Smooth muscle cell (in vitro differentiated cells): ENCODE data around the gene FAM98A. TPM values are rescaled to one million over a fixed set of nuclear protein-coding genes. Genes with fewer than 3 reads are reported as not detected.

Source experiments
- DNase-seq: peaks from one replicate; lab custom pipeline; 2025; ENCODE audit not compliant: unreplicated experiment; lab: John Stamatoyannopoulos, UW
- H2AFZ ChIP-seq: fragments of 200-600 bp; sonication (generic); 2 replicates; pipeline ENCODE4 v1.6.0; 2016; ENCODE audit warnings: antibody characterized with exemption, low read depth, mild to moderate bottlenecking
- H3F3A ChIP-seq: fragments of 200-600 bp; sonication (generic); 2 replicates; pipeline ENCODE4 v1.6.0; 2017; ENCODE audit warnings: antibody characterized with exemption, low read depth
- H3K27ac ChIP-seq: fragments of 200-600 bp; sonication (generic); 2 replicates; pipeline ENCODE4 v1.5.1; 2016; ENCODE audit warnings: low read depth, mild to moderate bottlenecking
- H3K27me3 ChIP-seq: fragments of 200-600 bp; sonication (generic); 2 replicates; pipeline ENCODE4 v1.6.1; 2016; ENCODE audit warnings: low read depth, mild to moderate bottlenecking
- H3K36me3 ChIP-seq: fragments of 200-600 bp; sonication (generic); 2 replicates; pipeline ENCODE4 v1.5.1; 2016; ENCODE audit warnings: low read depth
- H3K4me1 ChIP-seq: fragments of 200-600 bp; sonication (generic); 2 replicates; pipeline ENCODE4 v1.5.1; 2016; ENCODE audit warnings: low read depth
- H3K4me2 ChIP-seq: fragments of 200-600 bp; sonication (generic); 2 replicates; pipeline ENCODE4 v1.6.0; 2016; ENCODE audit warnings: mild to moderate bottlenecking
- H3K4me3 ChIP-seq: fragments of 200-600 bp; sonication (generic); 2 replicates; pipeline ENCODE4 v1.5.1; 2016; ENCODE audit warnings: mild to moderate bottlenecking
- H3K79me2 ChIP-seq: fragments of 200-600 bp; sonication (generic); 2 replicates; pipeline ENCODE4 v1.6.0; 2016; ENCODE audit warnings: low read depth, mild to moderate bottlenecking
- H3K9ac ChIP-seq: fragments of 200-600 bp; sonication (generic); 2 replicates; pipeline ENCODE4 v1.6.0; 2016; ENCODE audit warnings: low read depth
- H3K9me3 ChIP-seq: fragments of 200-600 bp; sonication (generic); replicated peaks from 2 replicates; pipeline ENCODE4 v1.5.1; 2016; ENCODE audit warnings: low read depth
- H4K20me1 ChIP-seq: fragments of 200-600 bp; sonication (generic); 2 replicates; pipeline ENCODE4 v1.6.0; 2016; ENCODE audit warnings: low read depth
- CTCF ChIP-seq: fragments of 200-600 bp; sonication (generic); IDR thresholded peaks from 2 replicates; pipeline ENCODE4 v1.5.1; 2017; ENCODE audit warnings: borderline replicate concordance, mild to moderate bottlenecking, antibody characterized with exemption; ENCODE audit not compliant: insufficient read depth, poor library complexity, severe bottlenecking
- WGBS: methylation state at CpG from one replicate; pipeline ENCODE4 v1.1.7; 2016; ENCODE audit warnings: low lambda C conversion rate; 5-methylcytosine and 5-hydroxymethylcytosine counted together
- polyA plus RNA-seq: library from polyadenylated mRNA; unstranded; fragments of >200 nt; fragmentation: Nextera tagmentation; extraction: Ambion mirVana; gene quantifications from 2 replicates; pipeline ENCODE4 v1.2.1, GENCODE V29; 2016
- total RNA-seq: library from RNA; depleted of rRNA; stranded (reverse); fragments of >200 nt; gene quantifications from 2 replicates; pipeline ENCODE4 v1.2.3, GENCODE V29; 2014

FAM98A gene
- total and polyA plus RNA-seq, 2 experiments from 2014 or later = 53.5 to 62.4 TPM

- no peaks in the 10 kb centered on the region for H3K79me2 ChIP-seq
- WGBS = 85% methylated on average over 6 of the region's 6 CpGs
- H3F3A ChIP-seq = no peaks in the 10 kb centered on the region
- no peaks in the 10 kb centered on the region for H3K36me3 ChIP-seq
- no peaks in the 10 kb centered on the region for H3K27me3 ChIP-seq
- TF ChIP-seq CTCF = no peak
- no peak overlapping the region for H3K9ac ChIP-seq
- DNase-seq = no peak
- no peak overlapping the region for H3K4me3 ChIP-seq
- H2AFZ ChIP-seq = no peak overlapping the region
- no peak overlapping the region for H3K4me2 ChIP-seq
- H3K4me1 ChIP-seq = no peaks in the 10 kb centered on the region
- H4K20me1 ChIP-seq = no peaks in the 10 kb centered on the region
- H3K27ac ChIP-seq = no peak overlapping the region
- H3K9me3 ChIP-seq = no peaks in the 10 kb centered on the region
Observed at GRCh38 chr2:33628031-33628827, 29.1 kb upstream of the FAM98A start.

- H2AFZ ChIP-seq = no peak overlapping the region
- H3K4me1 ChIP-seq = peaks cover 5% of the 10 kb centered on the region
- DNase-seq = no peak
- H3K27ac ChIP-seq = no peak overlapping the region
- H3K4me2 ChIP-seq = no peak overlapping the region
- no peaks in the 10 kb centered on the region for H4K20me1 ChIP-seq
- no peak overlapping the region for H3K9ac ChIP-seq
- WGBS = 93% methylated on average over 1 of the region's 1 CpG
- no peaks in the 10 kb centered on the region for H3K27me3 ChIP-seq
- no peaks in the 10 kb centered on the region for H3K9me3 ChIP-seq
- no peaks in the 10 kb centered on the region for H3F3A ChIP-seq
- no peaks in the 10 kb centered on the region for H3K79me2 ChIP-seq
- no peak overlapping the region for H3K4me3 ChIP-seq
- no peak for TF ChIP-seq CTCF
- H3K36me3 ChIP-seq = no peaks in the 10 kb centered on the region
Observed at GRCh38 chr2:33619028-33619427, 19.9 kb upstream of the FAM98A start.

- WGBS = 89% methylated on average over 1 of the region's 1 CpG
- Histone ChIP-seq H3F3A (no peaks in the 10 kb centered on the region), H3K4me3 (no peak overlapping the region), H2AFZ (no peak overlapping the region), H3K4me2 (no peak overlapping the region), H3K27ac (no peak overlapping the region), H3K4me1 (peaks cover 5% of the 10 kb centered on the region), H3K9me3 (no peaks in the 10 kb centered on the region), H3K27me3 (no peaks in the 10 kb centered on the region), H3K9ac (no peak overlapping the region), H4K20me1 (no peaks in the 10 kb centered on the region), H3K36me3 (no peaks in the 10 kb centered on the region), H3K79me2 (no peaks in the 10 kb centered on the region)
- no peak for DNase-seq
- no peak for TF ChIP-seq CTCF
Observed at GRCh38 chr2:33617989-33618388, 18.9 kb upstream of the FAM98A start.

GRCh38 chr2:33617401-33617800 lies 18.3 kb upstream of the FAM98A start:
- Histone ChIP-seq H3K4me1 (peaks cover 5% of the 10 kb centered on the region), H3K27ac (no peak overlapping the region), H3K27me3 (no peaks in the 10 kb centered on the region), H3K4me3 (no peak overlapping the region), H4K20me1 (no peaks in the 10 kb centered on the region), H3K9me3 (no peaks in the 10 kb centered on the region), H3K9ac (no peak overlapping the region), H3F3A (no peaks in the 10 kb centered on the region), H2AFZ (no peak overlapping the region), H3K79me2 (no peaks in the 10 kb centered on the region), H3K4me2 (no peak overlapping the region), H3K36me3 (no peaks in the 10 kb centered on the region)
- DNase-seq = no peak
- WGBS = 70% methylated on average over 2 of the region's 2 CpGs
- TF ChIP-seq CTCF = no peak
